GM12878 (cell line): ENCODE data around the gene IQCK. TPM values are rescaled to one million over a fixed set of nuclear protein-coding genes. Genes with fewer than 3 reads are reported as not detected.
A peak's percentile ranks its signal among the peaks of the same experiment; 100 is the strongest.

Source experiments
- ATAC-seq: fragments of 200-7000 bp; cut with Tn5 transposase; 3 replicates; pipeline ENCODE4 v1.9.1; 2020; ENCODE audit warnings: mild to moderate bottlenecking, moderate library complexity
- BruUV-seq: library from RNA; stranded (reverse); fragments of 400-500 nt; replicated peaks from 2 replicates; lab custom pipeline; 2021; lab: Mats Ljungman, UMichigan
- CTCF ChIA-PET: fragments of 300-600 bp; sonication (Branson Sonifier 250); formaldehyde crosslinking; extraction: SDS; loops from one replicate; lab custom pipeline; 2021; ENCODE audit warnings: inconsistent platforms; lab: Yijun Ruan, JAX
- POLR2A ChIA-PET: fragments of 350-600 bp; formaldehyde crosslinking; extraction: SDS; loops from one replicate; lab custom pipeline; 2021; ENCODE audit warnings: inconsistent platforms; lab: Charles Lee
- RAD21 ChIA-PET: fragments of 300-600 bp; sonication (Branson Sonifier 250); formaldehyde crosslinking; loops from one replicate; lab custom pipeline; 2023; ENCODE audit warnings: antibody characterized with exemption; ENCODE audit not compliant: unreplicated experiment; lab: Charles Lee
- SMC1A ChIA-PET: fragments of 300-600 bp; sonication (Branson Sonifier 250); formaldehyde crosslinking; loops from one replicate; lab custom pipeline; 2023; ENCODE audit not compliant: unreplicated experiment, uncharacterized antibody; lab: Charles Lee
- DNase-seq: peaks from one replicate; pipeline ENCODE4 v3.0.0-alpha.2; 2011; ENCODE audit warnings: low read depth, low spot score
- FAIRE-seq: peaks from 3 replicates; lab custom pipeline; 2011; peaks lifted over from hg19 to GRCh38; lab: Jason Lieb, UNC
- H2AFZ ChIP-seq: 2 replicates; pipeline ENCODE4 v1.6.0; 2011; ENCODE audit warnings: low read depth, low read length, control low read depth; ENCODE audit not compliant: control insufficient read depth
- H3K27ac ChIP-seq: 2 replicates; pipeline ENCODE4 v1.5.1; 2011; ENCODE audit warnings: control low read depth; ENCODE audit not compliant: control insufficient read depth, insufficient read depth
- H3K27me3 ChIP-seq, 2 experiments: replicated peaks in 1 of 2; 2 replicates each; pipeline versions ENCODE4 v1.6.0 to v1.6.1; 2011; ENCODE audit warnings: low read length in 1 of 2; ENCODE audit not compliant: control insufficient read depth in 2 of 2, insufficient read depth in 2 of 2
- H3K36me3 ChIP-seq, 2 experiments: 2 replicates each; pipeline ENCODE4 v1.5.1; 2011; ENCODE audit warnings: low read length in 1 of 2; ENCODE audit not compliant: control insufficient read depth in 2 of 2, insufficient read depth in 2 of 2
- H3K4me1 ChIP-seq: 2 replicates; pipeline ENCODE4 v1.6.1; 2011; ENCODE audit warnings: mild to moderate bottlenecking, low read length, moderate library complexity, mixed read lengths; ENCODE audit not compliant: control insufficient read depth, insufficient read depth
- H3K4me2 ChIP-seq: 2 replicates; pipeline ENCODE4 v1.6.0; 2011; ENCODE audit warnings: control low read depth; ENCODE audit not compliant: control insufficient read depth, insufficient read depth
- H3K4me3 ChIP-seq: fragments of 200-600 bp; sonication (generic); 2 replicates; pipeline ENCODE4 v1.5.1; 2016
- H3K79me2 ChIP-seq: 2 replicates; pipeline ENCODE4 v1.6.0; 2011; ENCODE audit warnings: low read length; ENCODE audit not compliant: control insufficient read depth, insufficient read depth
- H3K9ac ChIP-seq: 2 replicates; pipeline ENCODE4 v1.8.0; 2011; ENCODE audit warnings: low read length, control low read depth, mixed read lengths; ENCODE audit not compliant: control insufficient read depth, insufficient read depth
- H3K9me3 ChIP-seq: replicated peaks from 3 replicates; pipeline ENCODE4 v1.5.1; 2011; ENCODE audit warnings: mild to moderate bottlenecking, low read length; ENCODE audit not compliant: control insufficient read depth, insufficient read depth
- H4K20me1 ChIP-seq: 2 replicates; pipeline ENCODE4 v1.6.0; 2011; ENCODE audit not compliant: control insufficient read depth, insufficient read depth
- ATF7 ChIP-seq: fragments of 450-650 bp; IDR thresholded peaks from 2 replicates; pipeline ENCODE4 v1.6.1; 2016; ENCODE audit warnings: low read depth, mild to moderate bottlenecking
- BHLHE40 ChIP-seq, 2 experiments: fragments of 450-650 bp in 1 of 2; IDR thresholded peaks; 2 replicates each; pipeline ENCODE4 v1.6.1; 2011 to 2017; ENCODE audit warnings: low read depth in 2 of 2, borderline replicate concordance in 1 of 2, improper control_type of control experiment in 1 of 2, low read length in 1 of 2, mild to moderate bottlenecking in 1 of 2
- BMI1 ChIP-seq: fragments of 450-650 bp; IDR thresholded peaks from 2 replicates; pipeline ENCODE4 v1.6.1; 2016; ENCODE audit warnings: mild to moderate bottlenecking, moderate library complexity, borderline replicate concordance
- MTA2 ChIP-seq: fragments of 450-650 bp; IDR thresholded peaks from 2 replicates; pipeline ENCODE4 v1.6.1; 2016; ENCODE audit warnings: low read depth, mild to moderate bottlenecking, moderate library complexity
- PKNOX1 ChIP-seq: fragments of 450-650 bp; IDR thresholded peaks from 2 replicates; pipeline ENCODE4 v1.6.1; 2016; ENCODE audit warnings: mild to moderate bottlenecking
- RELB ChIP-seq: fragments of 450-650 bp; IDR thresholded peaks from 2 replicates; pipeline ENCODE4 v1.6.1; 2017; ENCODE audit warnings: low read depth, mild to moderate bottlenecking, moderate library complexity
- SKIL ChIP-seq: fragments of 450-650 bp; IDR thresholded peaks from 2 replicates; pipeline ENCODE4 v1.6.1; 2017; ENCODE audit warnings: mild to moderate bottlenecking, low read depth, inconsistent platforms; ENCODE audit not compliant: poor library complexity, severe bottlenecking
- STAT3 ChIP-seq: IDR thresholded peaks from 2 replicates; pipeline ENCODE4 v1.6.1; 2011; ENCODE audit warnings: low read depth, low read length, improper control_type of control experiment
- TBL1XR1 ChIP-seq: IDR thresholded peaks from 2 replicates; pipeline ENCODE4 v1.6.1; 2012; ENCODE audit warnings: low read depth, low read length, improper control_type of control experiment
- TCF3 ChIP-seq: IDR thresholded peaks from 2 replicates; pipeline ENCODE4 v1.6.1; 2012; ENCODE audit warnings: low read depth, mild to moderate bottlenecking, low read length, borderline replicate concordance; ENCODE audit not compliant: insufficient read depth
- WGBS: methylation state at CpG from one replicate; pipeline ENCODE4 v1.1.6; 2016; ENCODE audit warnings: low lambda C conversion rate; ENCODE audit not compliant: insufficient replicate concordance, insufficient coverage; ENCODE audit errors: missing lambda C conversion rate; 5-methylcytosine and 5-hydroxymethylcytosine counted together
- in situ Hi-C: fragments of 300-500 bp; cut with MboI; formaldehyde crosslinking; loops from 9 replicates; pipeline ENCODE4 v1.14.3; 2018; ENCODE audit warnings: mixed read lengths
- intact Hi-C: fragments of 100-400 bp; cut with micrococcal nuclease; formaldehyde crosslinking; loops from one replicate; pipeline ENCODE4 v1.14.2; 2022; ENCODE audit not compliant: unreplicated experiment
- polyA plus RNA-seq, 11 experiments: library from polyadenylated mRNA; depleted of rRNA in 4 of 11; unstranded in 6 of 11; stranded (reverse) in 5 of 11; fragments of >200 nt; fragmentation: Nextera tagmentation in 4 of 11; fragmentation: Illumina TruSeq in 1 of 11; extraction: Ambion mirVana in 4 of 11; extraction: Trizol in 1 of 11; gene quantifications; 1 replicate in 1 of 11; 2 replicates in 10 of 11; pipeline versions ENCODE4 v1.2.1 to v1.2.3, GENCODE V29; 2011 to 2016; ENCODE audit warnings: inconsistent platforms in 2 of 11, missing spikeins in 2 of 11, low read depth in 1 of 11
- total RNA-seq, 4 experiments: library from RNA; depleted of rRNA in 3 of 4; stranded (reverse); fragments of >200 nt in 3 of 4; fragmentation: Illumina TruSeq in 1 of 4; extraction: Trizol in 1 of 4; gene quantifications; 2 replicates each; pipeline versions ENCODE4 v1.2.1 to v1.2.3, GENCODE V29; 2013 to 2021
- TF ChIP-seq, protein P1 (sequence below): fragments of 150-350 bp; IDR thresholded peaks from 2 replicates; pipeline ENCODE4 v1.6.1; 2016; ENCODE audit warnings: low read depth, low read length

Gene IQCK
- total and polyA plus RNA-seq, 10 of the 15 experiments (the other 5 are each of a cell fraction or from before 2014, with no cell fraction given) = 1.0 to 4.2 (median 2.4) TPM

- 28% methylated on average over 5 of the region's 5 CpGs for whole genome bisulfite sequencing
- H4K20me1 ChIP-seq = no peaks in the 10 kb centered on the region
- peak; percentile 15 for TF ChIP-seq SKIL
- peak in 1 of 2 experiments; percentile 12; a peak in 1 of 4 replicates for TF ChIP-seq BHLHE40 (IDR thresholded peaks at IDR 0.05; ENCODE audit: borderline replicate concordance in 1 of 2, low read depth in 2 of 2, low read length in 1 of 2)
- peak; percentile 71 for TF ChIP-seq RELB
- TF ChIP-seq, protein P1, sequence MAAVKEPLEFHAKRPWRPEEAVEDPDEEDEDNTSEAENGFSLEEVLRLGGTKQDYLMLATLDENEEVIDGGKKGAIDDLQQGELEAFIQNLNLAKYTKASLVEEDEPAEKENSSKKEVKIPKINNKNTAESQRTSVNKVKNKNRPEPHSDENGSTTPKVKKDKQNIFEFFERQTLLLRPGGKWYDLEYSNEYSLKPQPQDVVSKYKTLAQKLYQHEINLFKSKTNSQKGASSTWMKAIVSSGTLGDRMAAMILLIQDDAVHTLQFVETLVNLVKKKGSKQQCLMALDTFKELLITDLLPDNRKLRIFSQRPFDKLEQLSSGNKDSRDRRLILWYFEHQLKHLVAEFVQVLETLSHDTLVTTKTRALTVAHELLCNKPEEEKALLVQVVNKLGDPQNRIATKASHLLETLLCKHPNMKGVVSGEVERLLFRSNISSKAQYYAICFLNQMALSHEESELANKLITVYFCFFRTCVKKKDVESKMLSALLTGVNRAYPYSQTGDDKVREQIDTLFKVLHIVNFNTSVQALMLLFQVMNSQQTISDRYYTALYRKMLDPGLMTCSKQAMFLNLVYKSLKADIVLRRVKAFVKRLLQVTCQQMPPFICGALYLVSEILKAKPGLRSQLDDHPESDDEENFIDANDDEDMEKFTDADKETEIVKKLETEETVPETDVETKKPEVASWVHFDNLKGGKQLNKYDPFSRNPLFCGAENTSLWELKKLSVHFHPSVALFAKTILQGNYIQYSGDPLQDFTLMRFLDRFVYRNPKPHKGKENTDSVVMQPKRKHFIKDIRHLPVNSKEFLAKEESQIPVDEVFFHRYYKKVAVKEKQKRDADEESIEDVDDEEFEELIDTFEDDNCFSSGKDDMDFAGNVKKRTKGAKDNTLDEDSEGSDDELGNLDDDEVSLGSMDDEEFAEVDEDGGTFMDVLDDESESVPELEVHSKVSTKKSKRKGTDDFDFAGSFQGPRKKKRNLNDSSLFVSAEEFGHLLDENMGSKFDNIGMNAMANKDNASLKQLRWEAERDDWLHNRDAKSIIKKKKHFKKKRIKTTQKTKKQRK = no peak
- TF ChIP-seq TBL1XR1 = no peak
- 0 out of 2 replicates have a peak, but pooled peaks have one; percentile 23 for TF ChIP-seq PKNOX1
- peak; percentile 69; the same call in 1 of the 2 replicates for TF ChIP-seq MTA2
- no peak for TF ChIP-seq BMI1
- no peak for TF ChIP-seq ATF7
- TF ChIP-seq STAT3 = no peak
- no peak for TF ChIP-seq TCF3
Measured at GRCh38 chr16:19808061-19808641, 90.1 kb downstream of the IQCK start.

More at GRCh38 chr16:19808061-19808641, 90.1 kb downstream of the IQCK start:
- no peak overlapping the region for H2AFZ ChIP-seq
- H3K79me2 ChIP-seq = no peaks in the 10 kb centered on the region
- intact Hi-C loops = loop anchor here (10.0 kb wide), 1 partner anchor 47 kb away; no protein-coding TSS in a partner anchor
- H3K36me3 ChIP-seq = no peaks in the 10 kb centered on the region
- peak; percentile 49 for DNase-seq
- no peak overlapping the region for H3K9ac ChIP-seq
- no peaks in the 10 kb centered on the region for H3K27me3 ChIP-seq
- in situ Hi-C loops = no loop called here
- RAD21 ChIA-PET = interaction anchor here (0.9 kb wide), 1 partner anchor 33 kb away, joined by 5 read pairs; no protein-coding TSS in a partner anchor
- BruUV-seq = no TSS peak
- POLR2A ChIA-PET = interaction anchor here (0.6 kb wide), 1 partner anchor 17 kb away, joined by 4 read pairs; no protein-coding TSS in a partner anchor
- no peak overlapping the region for H3K4me2 ChIP-seq
- no peak overlapping the region for H3K4me3 ChIP-seq
- no peak overlapping the region for H3K27ac ChIP-seq
- CTCF ChIA-PET = no interaction called here
- ATAC-seq = peak; percentile 98
- peaks cover 4% of the 10 kb centered on the region; the same call in 1 of the 2 replicates for H3K4me1 ChIP-seq
- no peak for FAIRE-seq
- peaks cover 4% of the 10 kb centered on the region; the same call in 1 of the 3 replicates for H3K9me3 ChIP-seq
- SMC1A ChIA-PET = interaction anchor here (0.7 kb wide), 1 partner anchor 23 kb away, joined by 3 read pairs; no protein-coding TSS in a partner anchor
